HG03097 (cell line): ENCODE results near the gene BICD1.

ENCODE experiments used
- ATAC-seq: cut with Tn5 transposase; IDR thresholded peaks from one replicate; pipeline ENCODE4 v1.9.1; 2021; ENCODE audit not compliant: unreplicated experiment, low FRiP score

BICD1 gene

GRCh38 chr12:32233568-32233967 lies 126.9 kb downstream of the BICD1 start:
- ATAC-seq = no peak

GRCh38 chr12:32235251-32235650 lies 128.6 kb downstream of the BICD1 start:
- no peak for ATAC-seq

- ATAC-seq = no peak
Observed at GRCh38 chr12:32240162-32240561, 133.5 kb downstream of the BICD1 start.

DNA sequence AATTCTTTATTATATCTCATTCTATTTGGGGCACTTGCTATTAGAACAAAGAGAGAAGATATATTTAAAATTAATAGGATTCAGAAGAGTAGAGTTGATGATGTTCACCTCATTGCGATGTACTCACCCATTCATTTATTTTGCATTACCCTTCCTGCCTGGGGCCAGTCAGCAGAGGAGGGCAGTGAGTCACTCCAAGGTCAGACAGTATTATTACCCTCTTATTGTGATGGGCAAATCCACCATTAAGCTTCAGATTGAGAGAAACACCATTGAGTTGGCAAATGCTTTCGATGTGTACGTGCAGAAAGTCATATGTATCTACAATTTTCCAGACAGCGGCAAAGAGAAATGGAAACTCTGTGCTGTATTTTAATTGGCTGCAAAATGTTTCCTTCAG lies 134.2 kb downstream of the BICD1 start:
- no peak for ATAC-seq

DNA sequence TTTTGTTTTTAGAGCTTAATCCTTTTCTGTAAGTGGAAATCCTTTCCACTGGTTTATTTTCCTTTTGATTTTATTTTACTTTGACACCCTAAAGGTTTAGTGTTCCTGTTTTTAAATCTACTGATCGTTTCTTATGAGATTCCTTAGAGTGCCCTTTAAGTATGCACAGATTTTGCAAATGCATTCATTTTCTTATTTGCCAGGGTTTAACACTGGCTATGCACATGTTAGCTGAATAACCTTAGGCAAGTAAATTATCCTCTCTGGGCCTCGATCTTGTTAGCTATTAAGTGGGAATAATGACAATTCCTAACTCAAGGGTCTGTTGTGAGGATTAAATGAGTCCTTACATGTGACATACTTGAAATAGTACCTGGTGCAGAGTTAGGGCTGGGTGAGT lies 136.0 kb downstream of the BICD1 start:
- no peak for ATAC-seq

- no peak for ATAC-seq
Observed at GRCh38 chr12:32248441-32249140, 141.9 kb downstream of the BICD1 start.

DNA sequence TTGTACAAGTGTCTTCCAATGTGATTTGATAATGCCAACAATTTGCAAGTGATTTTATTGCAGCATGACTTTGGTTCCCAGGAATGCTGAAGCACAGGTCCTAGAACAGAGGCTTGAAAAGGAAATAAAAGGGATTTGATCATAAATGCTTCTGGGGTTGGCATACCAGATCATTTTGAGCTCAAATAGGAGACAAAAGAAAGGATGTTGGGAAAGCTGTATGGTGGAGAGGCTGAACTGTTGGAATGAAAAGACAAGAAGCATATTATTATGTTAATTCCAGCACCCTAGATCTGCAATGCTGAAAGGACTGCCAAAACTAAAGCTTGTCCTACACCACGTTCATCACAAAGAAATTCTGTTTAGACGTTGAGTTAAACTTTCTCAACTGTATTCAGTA lies 143.1 kb downstream of the BICD1 start:
- ATAC-seq = no peak

GRCh38 chr12:32252199-32253073 lies 145.8 kb downstream of the BICD1 start:
- ATAC-seq = no peak

- no peak for ATAC-seq
Observed at GRCh38 chr12:32253154-32253790, 146.6 kb downstream of the BICD1 start.

- no peak for ATAC-seq
Observed at GRCh38 chr12:32254260-32254956, 147.8 kb downstream of the BICD1 start.

DNA sequence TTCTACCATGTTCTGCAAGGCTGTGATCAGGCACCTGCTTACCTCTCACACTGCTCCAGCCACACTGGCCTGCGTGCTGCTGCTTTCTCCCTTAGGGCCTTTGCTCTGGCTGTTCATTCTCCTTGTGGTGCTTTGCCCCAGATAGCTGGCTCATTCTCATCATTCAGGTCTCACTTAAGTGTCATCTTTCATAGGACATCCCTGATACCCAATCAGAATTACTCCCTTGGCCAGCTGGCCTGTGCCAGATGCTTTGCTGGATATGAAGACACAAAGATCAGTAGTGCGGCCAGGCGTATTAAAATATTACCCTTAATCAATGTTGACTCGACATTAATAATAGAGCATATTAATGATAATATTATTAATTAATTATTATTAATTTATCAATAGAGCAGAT lies 148.9 kb downstream of the BICD1 start:
- no peak for ATAC-seq

DNA sequence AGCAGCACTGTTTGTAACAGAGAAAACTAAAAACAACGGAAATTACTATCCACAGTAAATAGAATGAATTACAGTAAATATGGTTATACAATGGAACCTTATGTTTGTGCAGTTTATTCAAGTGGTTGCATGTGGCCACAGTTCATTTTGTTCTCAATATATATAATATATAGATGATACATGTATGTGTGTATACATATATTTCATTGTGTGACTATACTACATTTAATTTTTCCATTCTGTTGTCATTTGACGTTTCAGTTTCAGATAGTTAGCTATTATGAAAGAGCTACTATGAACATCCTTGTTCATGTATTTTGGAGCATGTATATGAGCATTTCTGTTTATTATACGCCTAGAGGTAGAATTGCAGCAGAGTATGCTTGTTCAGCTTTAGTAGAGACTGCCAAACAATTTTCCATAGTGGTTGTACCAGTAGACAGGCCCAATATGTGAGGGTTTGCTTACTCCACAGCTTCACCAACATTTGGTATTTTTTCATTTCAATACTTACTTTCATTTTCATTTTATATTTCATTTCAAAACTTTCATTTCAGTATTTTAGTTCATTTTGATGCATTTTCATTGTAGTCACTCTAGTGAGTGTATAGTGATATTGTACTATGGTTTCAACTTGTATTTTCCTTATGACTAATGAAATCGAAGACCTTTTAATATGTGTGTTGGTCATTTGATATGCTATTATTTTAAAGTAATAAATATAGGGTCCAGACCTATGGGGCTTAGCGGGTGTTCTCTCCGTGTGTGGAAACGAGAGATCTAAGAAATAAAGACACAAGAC lies 151.2 kb downstream of the BICD1 start:
- no peak for ATAC-seq

DNA sequence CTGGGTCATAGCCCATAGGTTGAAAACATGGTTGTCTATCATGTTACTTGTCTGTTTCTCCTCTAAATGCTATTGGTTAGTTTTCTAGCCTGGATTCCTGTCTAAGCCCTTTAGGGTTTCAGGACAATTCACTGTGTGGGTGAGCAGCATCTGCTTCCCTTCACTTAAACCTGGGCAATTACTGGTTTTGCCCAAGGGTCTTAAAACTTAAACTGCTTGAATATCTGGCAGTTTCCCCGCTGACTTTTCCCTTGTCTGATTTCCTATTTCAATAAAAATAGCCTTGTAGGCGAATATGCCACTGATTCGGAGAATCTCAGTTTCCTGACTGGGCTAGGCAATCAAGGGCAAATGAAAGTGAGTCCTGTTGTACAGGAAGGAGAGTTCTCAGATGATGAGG lies 154.0 kb downstream of the BICD1 start:
- no peak for ATAC-seq

DNA sequence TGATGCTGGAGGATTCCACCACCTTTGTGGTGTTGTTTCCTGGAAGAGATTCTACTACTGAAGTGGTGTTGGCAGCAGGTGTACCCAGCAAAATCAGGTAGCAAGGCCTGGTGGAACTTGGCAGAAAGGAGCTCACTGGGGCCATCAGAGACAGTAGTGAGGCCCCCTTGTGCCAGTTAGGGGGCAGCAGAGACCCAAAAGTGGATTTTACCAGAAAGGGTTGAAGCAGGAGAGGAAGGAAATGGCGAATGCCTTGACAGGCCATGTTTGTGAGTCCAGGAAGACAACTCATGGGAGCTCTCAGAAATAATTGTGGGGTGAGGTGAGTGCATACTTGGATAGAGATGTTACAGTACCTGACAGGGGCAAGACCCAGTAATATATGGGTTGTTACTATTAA lies 155.0 kb downstream of the BICD1 start:
- no peak for ATAC-seq

DNA sequence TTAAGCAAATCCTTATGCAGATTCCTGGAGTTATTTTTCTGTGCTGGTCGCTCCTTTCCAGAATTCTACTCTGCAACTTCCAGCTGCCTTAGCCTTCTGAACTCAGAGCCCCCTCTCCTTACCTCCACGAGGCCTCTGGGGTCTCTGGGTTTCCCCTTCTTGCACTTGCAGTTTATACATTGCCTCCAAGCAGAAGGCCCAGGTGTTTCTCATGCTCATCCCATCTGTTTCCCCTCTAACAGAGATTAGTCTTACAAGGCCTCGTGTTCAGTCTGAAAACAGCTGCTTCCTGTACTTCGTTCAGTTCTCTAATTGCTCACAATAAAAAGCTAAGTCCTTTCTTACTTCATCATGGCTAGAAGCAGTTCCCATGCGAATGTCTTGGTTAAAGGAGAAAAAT lies 158.3 kb downstream of the BICD1 start:
- ATAC-seq = no peak

DNA sequence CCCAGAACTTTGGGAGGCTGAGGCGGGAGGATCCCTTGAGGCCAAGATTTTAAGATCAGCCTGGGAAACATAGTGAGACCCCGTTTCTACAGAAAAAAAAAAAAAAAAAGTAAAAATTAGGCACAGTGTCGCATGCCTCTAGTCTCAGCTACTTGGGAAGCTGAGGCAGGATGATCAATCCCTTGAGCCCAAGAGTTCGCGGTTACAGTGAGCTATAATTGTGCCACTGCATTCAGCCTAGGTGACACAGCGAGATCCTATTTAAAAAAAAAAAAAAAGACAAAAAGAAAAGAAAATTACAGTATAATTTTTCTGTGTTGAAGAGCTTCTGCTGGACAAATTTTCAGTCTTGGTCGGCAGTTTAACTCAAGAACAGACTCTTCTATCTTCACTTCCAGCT lies 158.8 kb downstream of the BICD1 start:
- no peak for ATAC-seq

GRCh38 chr12:32265951-32266350 lies 159.3 kb downstream of the BICD1 start:
- ATAC-seq = no peak

DNA sequence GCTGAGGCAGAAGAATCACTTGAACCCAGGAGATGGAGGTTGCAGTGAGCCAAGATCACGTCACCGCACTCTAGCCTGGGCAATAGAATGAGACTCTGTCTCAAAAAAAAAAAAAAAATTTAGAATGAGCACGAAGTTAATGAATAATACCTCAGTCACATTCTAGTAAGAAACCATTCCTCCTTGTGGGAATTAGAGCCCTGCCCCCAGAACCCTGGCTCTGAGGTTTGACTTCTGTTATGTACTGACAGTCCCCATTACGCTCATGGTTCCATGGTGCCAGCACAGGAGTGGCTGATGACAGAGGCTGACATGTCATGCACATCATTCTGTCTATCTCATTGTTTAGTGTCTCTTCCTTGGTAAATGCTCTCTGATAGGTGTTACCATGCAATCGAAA lies 160.1 kb downstream of the BICD1 start:
- ATAC-seq = no peak

DNA sequence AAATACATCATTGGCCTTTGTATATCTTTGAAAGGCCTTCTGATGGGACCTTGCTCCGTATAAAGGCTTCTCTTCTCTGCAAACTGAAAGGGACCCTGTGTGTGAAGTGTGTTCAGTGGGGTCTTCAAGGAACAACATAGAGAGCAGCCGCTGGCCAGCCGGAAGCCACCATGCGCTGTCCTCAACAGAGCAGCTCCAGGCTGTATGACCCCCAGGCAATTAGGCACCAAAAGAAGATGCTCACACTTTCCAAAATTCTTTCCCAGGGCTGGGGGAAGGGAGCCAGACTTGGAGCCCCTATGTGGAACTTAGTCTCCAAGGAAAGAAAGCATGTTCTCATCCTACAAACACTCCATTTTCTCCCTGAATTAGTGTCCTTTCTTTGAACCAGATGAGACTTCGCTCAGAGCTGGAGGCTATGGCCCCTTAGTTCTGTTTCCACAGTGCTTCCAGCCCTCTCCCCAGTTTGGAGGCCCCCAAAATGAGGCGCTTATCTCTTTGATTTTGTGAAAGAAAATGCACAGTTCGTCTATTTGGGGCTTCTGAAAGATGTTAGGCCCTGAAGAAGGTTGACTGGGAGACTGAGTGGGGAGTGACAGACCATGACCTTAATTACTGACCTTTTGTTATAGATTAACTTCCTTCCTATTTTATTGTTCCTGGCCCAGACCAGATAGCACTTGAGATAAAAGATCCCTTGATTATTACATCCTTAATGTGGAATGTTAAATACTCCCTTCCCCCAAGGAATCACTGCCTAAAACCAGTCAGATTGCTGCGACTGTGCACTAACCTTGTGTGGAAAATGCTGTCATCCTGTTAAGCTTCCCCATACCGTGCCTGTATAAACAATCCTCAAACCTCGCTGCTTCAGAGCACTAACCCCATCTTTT lies 164.4 kb downstream of the BICD1 start:
- no peak for ATAC-seq
